ENCODE measurements around the gene SRI.

DNA sequence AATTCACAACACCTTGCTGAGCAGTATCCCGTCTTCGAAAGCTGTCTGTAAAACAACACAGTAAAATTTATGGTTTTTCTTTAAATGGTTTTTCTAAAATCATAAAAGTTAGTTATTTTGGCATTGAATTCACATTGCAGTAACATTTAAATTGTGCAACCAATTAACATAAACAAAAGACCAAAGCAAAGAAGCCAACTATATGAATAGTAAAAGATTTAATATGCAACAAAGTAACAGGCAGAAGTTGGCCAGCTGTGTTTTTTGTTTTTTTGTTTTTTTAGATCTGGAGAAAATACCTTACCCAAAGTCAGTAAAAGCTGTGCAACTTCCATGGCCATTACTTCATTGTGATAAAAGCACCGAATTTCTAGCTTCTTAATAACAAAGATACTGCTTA lies 11.3 kb downstream of the SRI start:
- TF ChIP-seq POLR2AphosphoS5 (IDR thresholded peaks at IDR 0.05) (no peak), POLR2A (IDR thresholded peaks at IDR 0.05) (no peak)
- TF ChIP-seq, protein P1, sequence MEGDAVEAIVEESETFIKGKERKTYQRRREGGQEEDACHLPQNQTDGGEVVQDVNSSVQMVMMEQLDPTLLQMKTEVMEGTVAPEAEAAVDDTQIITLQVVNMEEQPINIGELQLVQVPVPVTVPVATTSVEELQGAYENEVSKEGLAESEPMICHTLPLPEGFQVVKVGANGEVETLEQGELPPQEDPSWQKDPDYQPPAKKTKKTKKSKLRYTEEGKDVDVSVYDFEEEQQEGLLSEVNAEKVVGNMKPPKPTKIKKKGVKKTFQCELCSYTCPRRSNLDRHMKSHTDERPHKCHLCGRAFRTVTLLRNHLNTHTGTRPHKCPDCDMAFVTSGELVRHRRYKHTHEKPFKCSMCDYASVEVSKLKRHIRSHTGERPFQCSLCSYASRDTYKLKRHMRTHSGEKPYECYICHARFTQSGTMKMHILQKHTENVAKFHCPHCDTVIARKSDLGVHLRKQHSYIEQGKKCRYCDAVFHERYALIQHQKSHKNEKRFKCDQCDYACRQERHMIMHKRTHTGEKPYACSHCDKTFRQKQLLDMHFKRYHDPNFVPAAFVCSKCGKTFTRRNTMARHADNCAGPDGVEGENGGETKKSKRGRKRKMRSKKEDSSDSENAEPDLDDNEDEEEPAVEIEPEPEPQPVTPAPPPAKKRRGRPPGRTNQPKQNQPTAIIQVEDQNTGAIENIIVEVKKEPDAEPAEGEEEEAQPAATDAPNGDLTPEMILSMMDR (IDR thresholded peaks at IDR 0.05) = no peak
